PC-3 (cell line): ENCODE measurements around the gene MYH11.

Experiments used
- CTCF ChIP-seq: fragments of 300-600 bp; sonication (generic); conservative IDR thresholded peaks from 2 replicates; pipeline ENCODE4 v1.5.1; 2017; ENCODE audit warnings: antibody characterized with exemption, low read depth, mild to moderate bottlenecking, low read length
- EZH2 ChIP-seq: fragments of 300-600 bp; sonication (generic); IDR thresholded peaks from one replicate; pipeline ENCODE4 v1.6.1; 2017; ENCODE audit warnings: antibody characterized with exemption, mild to moderate bottlenecking, low read length; ENCODE audit not compliant: unreplicated experiment
- EZH2phosphoT487 ChIP-seq: fragments of 300-600 bp; sonication (generic); IDR thresholded peaks from 2 replicates; pipeline ENCODE4 v1.6.1; 2018; ENCODE audit warnings: mild to moderate bottlenecking, antibody characterized with exemption, low read length, borderline replicate concordance

- no peak for TF ChIP-seq CTCF
- no peak for TF ChIP-seq EZH2phosphoT487
- TF ChIP-seq EZH2, result no peak
Measured at GRCh38 chr16:15864939-15865338, 8.1 kb upstream of the MYH11 start.
